Neural progenitor cell (in vitro differentiated cells): ENCODE results near the gene RNF214. TPM values are rescaled to one million over a fixed set of nuclear protein-coding genes. Genes with fewer than 3 reads are reported as not detected.

Experiments used
- DNase-seq: peaks from one replicate; pipeline ENCODE4 v3.0.0-alpha.2; 2016; ENCODE audit warnings: low spot score
- H2AFZ ChIP-seq: fragments of 200-600 bp; sonication (generic); replicated peaks from 2 replicates; pipeline ENCODE4 v1.6.1; 2016; ENCODE audit warnings: antibody characterized with exemption
- H3F3A ChIP-seq: fragments of 200-600 bp; sonication (generic); 2 replicates; pipeline ENCODE4 v1.6.1; 2016; ENCODE audit warnings: antibody characterized with exemption, low read depth
- H3K27ac ChIP-seq: fragments of 200-600 bp; sonication (generic); 2 replicates; pipeline ENCODE4 v1.5.1; 2016; ENCODE audit warnings: mild to moderate bottlenecking
- H3K27me3 ChIP-seq: fragments of 200-600 bp; sonication (generic); 2 replicates; pipeline ENCODE4 v1.6.1; 2016; ENCODE audit warnings: mild to moderate bottlenecking, moderate library complexity
- H3K36me3 ChIP-seq: fragments of 200-600 bp; sonication (generic); 2 replicates; pipeline ENCODE4 v1.5.1; 2016
- H3K4me1 ChIP-seq: fragments of 200-600 bp; sonication (generic); 2 replicates; pipeline ENCODE4 v1.6.1; 2016; ENCODE audit warnings: mixed run types
- H3K4me2 ChIP-seq: fragments of 200-600 bp; sonication (generic); 2 replicates; pipeline ENCODE4 v1.6.1; 2016
- H3K4me3 ChIP-seq: fragments of 200-600 bp; sonication (generic); 2 replicates; pipeline ENCODE4 v1.5.1; 2016
- H3K79me2 ChIP-seq: fragments of 200-600 bp; sonication (generic); 2 replicates; pipeline ENCODE4 v1.6.1; 2016; ENCODE audit warnings: low read depth
- H3K9ac ChIP-seq: fragments of 200-600 bp; sonication (generic); 2 replicates; pipeline ENCODE4 v1.6.1; 2016
- H3K9me3 ChIP-seq: fragments of 200-600 bp; sonication (generic); 2 replicates; pipeline ENCODE4 v1.5.1; 2016; ENCODE audit warnings: low read depth
- H4K20me1 ChIP-seq: fragments of 200-600 bp; sonication (generic); 2 replicates; pipeline ENCODE4 v1.6.1; 2016; ENCODE audit warnings: low read depth
- H3K27ac Mint-ChIP-seq: 3 replicates; pipeline ENCODE4 v1.8.0; 2021; ENCODE audit warnings: mixed read lengths
- H3K27me3 Mint-ChIP-seq: 2 replicates; pipeline ENCODE4 v1.8.0; 2022; ENCODE audit warnings: low read depth, mild to moderate bottlenecking, inconsistent platforms, moderate library complexity, mixed read lengths; ENCODE audit not compliant: insufficient read depth
- H3K36me3 Mint-ChIP-seq: 3 replicates; pipeline ENCODE4 v1.8.0; 2021; ENCODE audit warnings: mixed read lengths
- H3K4me1 Mint-ChIP-seq: 3 replicates; pipeline ENCODE4 v1.8.0; 2021; ENCODE audit warnings: mixed read lengths
- H3K4me3 Mint-ChIP-seq: 3 replicates; pipeline ENCODE4 v1.8.0; 2021; ENCODE audit warnings: mild to moderate bottlenecking, moderate library complexity, mixed read lengths
- H3K9me3 Mint-ChIP-seq: 3 replicates; pipeline ENCODE4 v1.8.0; 2020; ENCODE audit warnings: mixed read lengths
- CTCF ChIP-seq: fragments of 200-600 bp; sonication (generic); IDR thresholded peaks from 2 replicates; pipeline ENCODE4 v1.5.1; 2017; ENCODE audit warnings: antibody characterized with exemption, mild to moderate bottlenecking
- EZH2 ChIP-seq: fragments of 200-600 bp; sonication (generic); IDR thresholded peaks from 2 replicates; pipeline ENCODE4 v1.6.1; 2017; ENCODE audit warnings: antibody characterized with exemption, mild to moderate bottlenecking, moderate library complexity
- EZH2phosphoT487 ChIP-seq: fragments of 200-600 bp; sonication (generic); IDR thresholded peaks from 2 replicates; pipeline ENCODE4 v1.6.1; 2017; ENCODE audit warnings: antibody characterized with exemption
- total RNA-seq: library from RNA; depleted of rRNA; stranded (reverse); fragments of >200 nt; gene quantifications from 2 replicates; pipeline ENCODE4 v1.2.3, GENCODE V29; 2015; ENCODE audit warnings: low replicate concordance

RNF214 gene
- total RNA-seq, 1 donor from 2014 or later: 43.6 TPM

GRCh38 chr11:117230999-117231841 is 1.3 kb upstream of the RNF214 start:
- Mint-ChIP-seq H3K27me3 (peaks cover 9% of the 10 kb centered on the region), H3K4me1 (peaks cover 32% of the 10 kb centered on the region), H3K36me3 (peaks cover 5% of the 10 kb centered on the region), H3K4me3 (peak overlapping the region; percentile 96), H3K27ac (peak overlapping the region; percentile 93), H3K9me3 (no peaks in the 10 kb centered on the region)
- peaks cover 22% of the 10 kb centered on the region for H3F3A ChIP-seq
- no peak overlapping the region for H3K27ac ChIP-seq
- H2AFZ ChIP-seq: peak overlapping the region; percentile 100
- H3K36me3 ChIP-seq: no peaks in the 10 kb centered on the region
- TF ChIP-seq CTCF (no peak), EZH2phosphoT487 (no peak), EZH2 (no peak)
- H3K4me3 ChIP-seq: peak overlapping the region; percentile 99
- peak overlapping the region; percentile 47 for H3K9ac ChIP-seq
- H3K4me2 ChIP-seq: peak overlapping the region; percentile 85
- no peaks in the 10 kb centered on the region for H4K20me1 ChIP-seq
- no peaks in the 10 kb centered on the region for H3K9me3 ChIP-seq
- peak; percentile 36 for DNase-seq
- peaks cover 55% of the 10 kb centered on the region for H3K79me2 ChIP-seq
- peaks cover 12% of the 10 kb centered on the region for H3K4me1 ChIP-seq
- H3K27me3 ChIP-seq: no peaks in the 10 kb centered on the region

GRCh38 chr11:117231842-117232091 is 704 bp upstream of the RNF214 start, which contains the start of gene PCSK7:
Gene PCSK7, minus strand, starts transcription at chr11:117232073. Its CDS starts 2,229 bp downstream, at chr11:117229844.
- Histone ChIP-seq H3F3A (peaks cover 19% of the 10 kb centered on the region), H3K36me3 (no peaks in the 10 kb centered on the region), H4K20me1 (no peaks in the 10 kb centered on the region), H3K27me3 (no peaks in the 10 kb centered on the region), H3K9ac (peak within 1 kb of the TSS; percentile 70), H3K27ac (no peak within 1 kb of the TSS), H3K4me1 (peaks cover 12% of the 10 kb centered on the region), H3K79me2 (peaks cover 61% of the 10 kb centered on the region), H3K4me3 (peak within 1 kb of the TSS; percentile 99), H3K9me3 (no peaks in the 10 kb centered on the region), H3K4me2 (peak within 1 kb of the TSS; percentile 85), H2AFZ (peak within 1 kb of the TSS; percentile 100)
- H3K27ac Mint-ChIP-seq: peak within 1 kb of the TSS; percentile 93
- H3K9me3 Mint-ChIP-seq: no peaks in the 10 kb centered on the region
- no peak for DNase-seq
- TF ChIP-seq EZH2phosphoT487: no peak
- TF ChIP-seq CTCF: no peak
- no peak for TF ChIP-seq EZH2
- peaks cover 32% of the 10 kb centered on the region for H3K4me1 Mint-ChIP-seq
- H3K27me3 Mint-ChIP-seq: peaks cover 9% of the 10 kb centered on the region
- H3K4me3 Mint-ChIP-seq: peak within 1 kb of the TSS; percentile 100
- peaks cover 10% of the 10 kb centered on the region for H3K36me3 Mint-ChIP-seq

GRCh38 chr11:117232911-117233409 is 489 bp downstream of the RNF214 start:
- H3K27ac ChIP-seq: no peak overlapping the region
- peaks cover 12% of the 10 kb centered on the region for H3K4me1 ChIP-seq
- H3K9me3 ChIP-seq: no peaks in the 10 kb centered on the region
- H3K4me2 ChIP-seq: peak overlapping the region; percentile 85
- peaks cover 67% of the 10 kb centered on the region for H3K79me2 ChIP-seq
- H4K20me1 ChIP-seq: peaks cover 3% of the 10 kb centered on the region
- no peak for TF ChIP-seq EZH2phosphoT487
- TF ChIP-seq CTCF: no peak
- no peak for TF ChIP-seq EZH2
- peak overlapping the region; percentile 70 for H3K9ac ChIP-seq
- Mint-ChIP-seq H3K9me3 (no peaks in the 10 kb centered on the region), H3K4me1 (peaks cover 32% of the 10 kb centered on the region), H3K36me3 (peaks cover 11% of the 10 kb centered on the region), H3K27me3 (peaks cover 9% of the 10 kb centered on the region), H3K27ac (peak overlapping the region; percentile 64), H3K4me3 (peak overlapping the region; percentile 92)
- H2AFZ ChIP-seq: no peak overlapping the region
- no peaks in the 10 kb centered on the region for H3K27me3 ChIP-seq
- H3F3A ChIP-seq: peaks cover 14% of the 10 kb centered on the region
- DNase-seq: peak; percentile 74
- peak overlapping the region; percentile 99 for H3K4me3 ChIP-seq
- H3K36me3 ChIP-seq: no peaks in the 10 kb centered on the region
